ENCODE results near the gene KCTD10. TPM values are rescaled to one million over a fixed set of nuclear protein-coding genes. Genes with fewer than 3 reads are reported as not detected.

KCTD10 gene
- total and polyA plus RNA-seq, 2 of the 13 experiments (the other 11 are each of a cell fraction or from before 2014, with no cell fraction given), result 6.9 to 25.4 TPM

GRCh38 chr12:109495012-109495411 is 17.9 kb upstream of the KCTD10 start (continued):
- TF ChIP-seq BATF2 (CRISPR knock-in tag; IDR thresholded peaks at IDR 0.05), result no peak

GRCh38 chr12:109494348-109494881 is 17.3 kb upstream of the KCTD10 start:
- ChIA-PET CTCF (ENCODE audit: low intra/inter-chr PET ratio, low total read pairs) (no interaction called here), POLR2A (interaction anchor here (0.7 to 2.4 kb wide), 5 partner anchors 15 to 79 kb away, joined by 3 to 18 read pairs (median 3); partner anchors contain the start of genes KCTD10, MMAB, MVK and UBE3B)
- no peaks in the 10 kb centered on the region for H3K27me3 ChIP-seq (ENCODE audit: control insufficient read depth in 1 of 2, insufficient read depth in 2 of 2, low read length in 2 of 2)
- peaks cover 26% of the 10 kb centered on the region for H3K4me1 ChIP-seq (ENCODE audit: insufficient read depth, low read length)
- intact Hi-C loops (cut with micrococcal nuclease; ENCODE audit: unreplicated experiment), result loop anchor here (1.0 to 2.0 kb wide), 2 partner anchors 18 to 66 kb away; partner anchors contain the start of genes KCTD10 and UBE3B
- peak; percentile 96 for FAIRE-seq
- DNase-seq (ENCODE audit: low spot score), result peak; percentile 93
- H3K36me3 ChIP-seq (replicated peaks in 1 of 2; ENCODE audit: control insufficient read depth in 1 of 2, insufficient read depth in 2 of 2, low read length in 2 of 2), result peaks cover 9 to 39% of the 10 kb centered on the region in 2 experiments
- H4K20me1 ChIP-seq (ENCODE audit: insufficient read depth, low read length), result no peaks in the 10 kb centered on the region
- peak overlapping the region; percentile 47 for H3K9ac ChIP-seq (ENCODE audit: insufficient read depth, low read depth, low read length)
- H3K27ac ChIP-seq (ENCODE audit: extremely low read length, insufficient read depth, low read length), result peak overlapping the region; percentile 77
- peak overlapping the region; percentile 52 for H3K4me2 ChIP-seq (ENCODE audit: low read depth, low read length)
- no peaks in the 10 kb centered on the region for H3K9me3 ChIP-seq (ENCODE audit: low read length)
- peak; percentile 100 for ATAC-seq
- no peak overlapping the region for H2AFZ ChIP-seq (ENCODE audit: low read length)
- BruUV-seq (replicated peaks), result no TSS peak
- H3K4me3 ChIP-seq (replicated peaks in 1 of 3; ENCODE audit: insufficient read depth in 1 of 3, low read depth in 2 of 3, low read length in 3 of 3), result peak overlapping the region in 1 of 3 experiments; percentile 41; a peak in 1 of 6 replicates
- 9% methylated on average over 7 of the region's 7 CpGs for WGBS (ENCODE audit: low lambda C conversion rate)
- in situ Hi-C loops (cut with HindIII; ENCODE audit: extremely low pct_ligation_motif_present, low pct_unique_long_range_greater_than_20kb), result no loop called here
- H3K79me2 ChIP-seq (ENCODE audit: insufficient read depth, low read length), result no peaks in the 10 kb centered on the region
- TF ChIP-seq EHMT2 (IDR thresholded peaks at IDR 0.05; ENCODE audit: borderline replicate concordance, low read depth, low read length) (no peak), ZSCAN29 (CRISPR knock-in tag; conservative IDR thresholded peaks at IDR 0.05) (0 out of 2 replicates have a peak, but pooled peaks have one; percentile 26), ZNF775 (CRISPR knock-in tag; IDR thresholded peaks at IDR 0.05; ENCODE audit: borderline replicate concordance) (no peak), JUN (CRISPR knock-in tag; IDR thresholded peaks at IDR 0.05) (0 out of 2 replicates have a peak, but pooled peaks have one; percentile 30), ZNF282 (IDR thresholded peaks at IDR 0.05; ENCODE audit: partially characterized antibody) (no peak), MTA3 (CRISPR knock-in tag; IDR thresholded peaks at IDR 0.05) (no peak), FOSL2 (CRISPR knock-in tag; IDR thresholded peaks at IDR 0.05) (peak; percentile 84), ZNF792 (CRISPR knock-in tag; IDR thresholded peaks at IDR 0.05) (no peak), LCORL (IDR thresholded peaks at IDR 0.05) (peak; percentile 38; the same call in 1 of the 2 replicates), LCORL (CRISPR knock-in tag; IDR thresholded peaks at IDR 0.05) (peak; percentile 80; the same call in 1 of the 2 replicates), RARA (CRISPR knock-in tag; IDR thresholded peaks at IDR 0.05) (peak; percentile 51), ZNF350 (CRISPR knock-in tag; IDR thresholded peaks at IDR 0.05; ENCODE audit: borderline replicate concordance, low read depth) (0 out of 2 replicates have a peak, but pooled peaks have one; percentile 38), TBX2 (CRISPR knock-in tag; IDR thresholded peaks at IDR 0.05; ENCODE audit: borderline replicate concordance) (peak; percentile 65; the same call in 1 of the 2 replicates), BCL6 (CRISPR knock-in tag; IDR thresholded peaks at IDR 0.05) (0 out of 2 replicates have a peak, but pooled peaks have one; percentile 21), BHLHE40 (IDR thresholded peaks at IDR 0.05; ENCODE audit: low read length) (0 out of 2 replicates have a peak, but pooled peaks have one; percentile 9), FOXO1 (CRISPR knock-in tag; IDR thresholded peaks at IDR 0.05) (peak; percentile 48; the same call in 1 of the 2 replicates), ZXDC (CRISPR knock-in tag; IDR thresholded peaks at IDR 0.05) (no peak)
- TF ChIP-seq, protein P1, sequence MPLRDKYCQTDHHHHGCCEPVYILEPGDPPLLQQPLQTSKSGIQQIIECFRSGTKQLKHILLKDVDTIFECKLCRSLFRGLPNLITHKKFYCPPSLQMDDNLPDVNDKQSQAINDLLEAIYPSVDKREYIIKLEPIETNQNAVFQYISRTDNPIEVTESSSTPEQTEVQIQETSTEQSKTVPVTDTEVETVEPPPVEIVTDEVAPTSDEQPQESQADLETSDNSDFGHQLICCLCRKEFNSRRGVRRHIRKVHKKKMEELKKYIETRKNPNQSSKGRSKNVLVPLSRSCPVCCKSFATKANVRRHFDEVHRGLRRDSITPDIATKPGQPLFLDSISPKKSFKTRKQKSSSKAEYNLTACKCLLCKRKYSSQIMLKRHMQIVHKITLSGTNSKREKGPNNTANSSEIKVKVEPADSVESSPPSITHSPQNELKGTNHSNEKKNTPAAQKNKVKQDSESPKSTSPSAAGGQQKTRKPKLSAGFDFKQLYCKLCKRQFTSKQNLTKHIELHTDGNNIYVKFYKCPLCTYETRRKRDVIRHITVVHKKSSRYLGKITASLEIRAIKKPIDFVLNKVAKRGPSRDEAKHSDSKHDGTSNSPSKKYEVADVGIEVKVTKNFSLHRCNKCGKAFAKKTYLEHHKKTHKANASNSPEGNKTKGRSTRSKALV (CRISPR knock-in tag; IDR thresholded peaks at IDR 0.05), result no peak

All from HepG2 (cell line).